Peyer's patch (tissue), 4 donors: Measurements from ENCODE around the gene DHRS4. TPM values are rescaled to one million over a fixed set of nuclear protein-coding genes. Genes with fewer than 3 reads are reported as not detected.
"Not testable (repeated sequence)": the region's sequence is repeated elsewhere in the genome, so short reads cannot be mapped to it uniquely, and the experiment has no call there.

Experiments used
- DNase-seq, 3 donors: peaks; one replicate each; pipeline ENCODE4 v3.0.0-alpha.2; 2017 to 2019
- H3K27ac ChIP-seq, 4 donors: fragments of 200-600 bp; sonication (generic); one replicate each; pipeline ENCODE4 v1.5.1; 2016 to 2019
- H3K27me3 ChIP-seq, 2 donors: fragments of 200-600 bp; sonication (generic); one replicate each; pipeline ENCODE4 v1.5.1; 2019
- H3K36me3 ChIP-seq, 3 donors: fragments of 200-600 bp; sonication (generic); one replicate each; pipeline ENCODE4 v1.5.1; 2016 to 2019
- H3K4me1 ChIP-seq, 4 donors: fragments of 200-600 bp; sonication (generic); one replicate each; pipeline ENCODE4 v1.5.1; 2016 to 2019
- H3K4me3 ChIP-seq, 4 donors: fragments of 200-600 bp; sonication (generic); 1 replicate in 3 of 4; 2 replicates in 1 of 4; pipeline ENCODE4 v1.5.1; 2016 to 2019; ENCODE audit warnings: mild to moderate bottlenecking in 1 of 4
- H3K9me3 ChIP-seq, 4 donors: fragments of 200-600 bp; sonication (generic); one replicate each; pipeline ENCODE4 v1.5.1; 2016 to 2019; ENCODE audit warnings: mild to moderate bottlenecking in 1 of 4
- CTCF ChIP-seq, 6 experiments: fragments of 450-650 bp in 4 of 6; fragments of 200-600 bp in 2 of 6; sonication (generic) in 1 of 6; IDR thresholded peaks; one replicate each; pipeline ENCODE4 v1.5.1; 2017 to 2019; ENCODE audit warnings: antibody characterized with exemption in 6 of 6, mild to moderate bottlenecking in 3 of 6, moderate library complexity in 1 of 6
- POLR2A ChIP-seq, 2 donors: fragments of 450-650 bp; IDR thresholded peaks; one replicate each; pipeline ENCODE4 v1.5.1; 2017; ENCODE audit warnings: antibody characterized with exemption in 2 of 2, mild to moderate bottlenecking in 2 of 2, moderate library complexity in 2 of 2
- total RNA-seq, 4 donors: library from RNA; depleted of rRNA; stranded (reverse); fragments of >200 nt; gene quantifications; one replicate each; pipeline ENCODE4 v1.1.0, GENCODE V29; 2016

The DHRS4 gene
- total RNA-seq, 4 donors from 2014 or later: 52.8 to 77.9 (median 62.4) TPM

GRCh38 chr14:23977208-23977607 lies 23.6 kb downstream of the DHRS4 start:
- H3K4me3 ChIP-seq, H3K27me3 ChIP-seq, H3K27ac ChIP-seq, DNase-seq, H3K4me1 ChIP-seq, H3K9me3 ChIP-seq, H3K36me3 ChIP-seq: not testable (repeated sequence)
- TF ChIP-seq CTCF (IDR thresholded peaks at IDR 0.05): peak in 2 of 6 experiments; percentile 40 to 49

- not testable (repeated sequence) for H3K27me3 ChIP-seq, DNase-seq, H3K9me3 ChIP-seq, H3K27ac ChIP-seq, H3K36me3 ChIP-seq, H3K4me1 ChIP-seq, H3K4me3 ChIP-seq
These were observed 28.6 kb downstream of the DHRS4 start for GRCh38 chr14:23981951-23982813.

DNA sequence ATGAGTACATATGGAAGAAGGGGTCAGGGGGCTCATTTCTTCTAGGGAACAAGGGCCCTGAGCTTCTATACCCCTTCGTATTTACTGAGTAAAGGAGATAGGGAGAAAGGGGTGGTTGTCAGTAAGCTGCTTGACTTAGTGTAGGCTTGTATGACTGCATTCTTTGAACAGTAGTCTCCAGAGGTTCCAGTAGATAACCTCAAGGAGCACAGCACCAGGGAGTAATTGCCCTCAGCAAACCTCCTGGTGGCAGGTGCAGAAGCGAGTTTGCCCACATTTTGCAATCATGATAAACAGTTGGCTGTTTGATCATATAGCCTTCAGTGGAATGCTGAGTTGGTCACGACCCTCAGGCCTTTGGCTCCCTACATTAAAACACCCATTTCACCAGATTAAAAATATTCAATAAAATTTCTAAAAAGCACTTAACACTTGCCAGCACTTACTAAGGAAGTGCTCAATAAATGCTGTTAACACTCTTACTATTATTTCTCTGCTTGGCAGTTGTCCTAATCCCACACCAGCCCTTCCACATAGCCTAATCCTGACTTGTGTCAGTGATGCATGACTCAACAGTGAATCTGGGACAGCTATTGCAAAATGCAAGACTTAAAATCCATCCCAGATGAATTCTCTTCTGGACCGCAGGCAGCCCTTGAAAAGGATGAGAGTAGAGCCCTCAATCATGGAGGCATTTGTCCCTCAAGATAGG lies 31.5 kb downstream of the DHRS4 start:
- Histone ChIP-seq H3K4me3 (no peak overlapping the region), H3K27ac (no peak overlapping the region), H3K27me3 (no peaks in the 10 kb centered on the region), H3K4me1 (peaks cover 0 to 5% (median 0%) of the 10 kb centered on the region in 4 donors), H3K36me3 (no peaks in the 10 kb centered on the region), H3K9me3 (no peaks in the 10 kb centered on the region)
- no peak for DNase-seq
- TF ChIP-seq POLR2A (IDR thresholded peaks at IDR 0.05) (no peak), CTCF (IDR thresholded peaks at IDR 0.05) (no peak)

DNA sequence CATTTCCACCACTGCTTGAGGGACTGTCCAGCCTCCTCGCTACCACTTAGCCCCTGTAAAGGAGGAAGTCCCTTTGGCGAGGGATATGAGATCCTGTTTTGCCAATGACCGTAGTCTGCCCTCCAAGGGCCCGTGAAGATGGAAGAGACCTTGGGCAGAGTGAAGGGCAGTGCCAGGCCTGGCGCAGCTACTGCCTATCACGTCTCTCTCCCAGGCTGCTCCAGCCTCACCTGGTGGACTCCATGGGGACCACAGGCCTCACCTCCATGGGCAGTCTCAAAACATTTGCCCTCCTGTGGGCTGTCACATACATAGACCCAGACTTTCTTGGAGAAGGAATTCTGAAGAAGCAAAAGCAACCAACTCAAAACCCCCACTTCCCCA lies 34.6 kb downstream of the DHRS4 start:
- Histone ChIP-seq H3K4me3 (peak overlapping the region in 3 of 4 donors; percentile 30 to 51 (median 32)), H3K27ac (peak overlapping the region in 3 of 4 donors; percentile 52 to 84 (median 53))
- not testable (repeated sequence) for DNase-seq, H3K36me3 ChIP-seq, H3K9me3 ChIP-seq, H3K4me1 ChIP-seq, H3K27me3 ChIP-seq

GRCh38 chr14:23988607-23989363 lies 35.2 kb downstream of the DHRS4 start, which contains the start of gene DHRS4L2:
Gene DHRS4L2 (plus strand): TSS chr14:23988929. CDS start chr14:23988948, 19 bp downstream.
- not testable (repeated sequence) for H3K9me3 ChIP-seq, H3K4me1 ChIP-seq, H3K27me3 ChIP-seq, H3K36me3 ChIP-seq
- Histone ChIP-seq H3K4me3 (peak within 1 kb of the TSS in 3 of 4 donors; percentile 30 to 51 (median 32)), H3K27ac (peak within 1 kb of the TSS; percentile 49 to 84 (median 52))
- peak in 1 of 2 donors; percentile 76 for TF ChIP-seq POLR2A (IDR thresholded peaks at IDR 0.05)
- DNase-seq: peak; percentile 70 to 93 (median 93)

GRCh38 chr14:23989734-23990445 lies 36.3 kb downstream of the DHRS4 start:
- H3K36me3 ChIP-seq, H3K9me3 ChIP-seq, H3K4me1 ChIP-seq, H3K27me3 ChIP-seq, H3K4me3 ChIP-seq: not testable (repeated sequence)
- TF ChIP-seq POLR2A (IDR thresholded peaks at IDR 0.05): peak in 1 of 2 donors; percentile 8
- peak overlapping the region in 1 of 4 donors; percentile 84 for H3K27ac ChIP-seq
- peak in 2 of 3 donors; percentile 69 to 84 for DNase-seq

DNA sequence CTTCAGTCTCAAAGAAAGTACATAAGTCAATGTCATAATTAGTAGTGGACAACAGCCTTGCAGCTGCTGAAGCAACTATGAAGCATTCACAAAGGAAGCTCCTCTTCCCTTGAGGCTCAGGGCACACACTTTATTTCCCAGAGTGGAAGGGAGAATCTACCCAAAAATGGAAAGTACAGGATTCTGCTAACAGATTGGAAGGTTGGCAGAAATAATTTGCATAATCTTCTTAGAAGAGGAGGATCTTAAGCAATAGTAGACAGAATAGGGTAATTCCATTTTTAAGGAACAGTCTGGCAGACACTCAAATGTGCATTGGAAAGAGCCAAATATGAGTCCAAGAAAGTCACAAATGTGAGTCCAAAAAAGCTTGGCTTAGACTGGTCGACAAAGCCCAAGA lies 37.4 kb downstream of the DHRS4 start:
- not testable (repeated sequence) for H3K4me3 ChIP-seq, H3K27me3 ChIP-seq, H3K36me3 ChIP-seq, H3K9me3 ChIP-seq, H3K4me1 ChIP-seq, H3K27ac ChIP-seq, DNase-seq

- not testable (repeated sequence) for H3K4me3 ChIP-seq, H3K9me3 ChIP-seq, H3K27ac ChIP-seq, H3K36me3 ChIP-seq, H3K27me3 ChIP-seq, H3K4me1 ChIP-seq, DNase-seq
These were observed 39.5 kb downstream of the DHRS4 start for GRCh38 chr14:23993042-23993441.

- not testable (repeated sequence) for H3K27ac ChIP-seq, H3K27me3 ChIP-seq, H3K4me3 ChIP-seq, H3K4me1 ChIP-seq, DNase-seq, H3K9me3 ChIP-seq, H3K36me3 ChIP-seq
These were observed 42.4 kb downstream of the DHRS4 start for GRCh38 chr14:23996009-23996408.

- not testable (repeated sequence) for H3K27ac ChIP-seq
These were observed 43.3 kb downstream of the DHRS4 start for GRCh38 chr14:23996825-23997224.

GRCh38 chr14:23999640-24000039 lies 46.1 kb downstream of the DHRS4 start:
- not testable (repeated sequence) for H3K4me1 ChIP-seq, DNase-seq, H3K9me3 ChIP-seq, H3K27me3 ChIP-seq, H3K27ac ChIP-seq, H3K36me3 ChIP-seq, H3K4me3 ChIP-seq

More at GRCh38 chr14:23996825-23997224, 43.3 kb downstream of the DHRS4 start:
- not testable (repeated sequence) for H3K36me3 ChIP-seq, H3K9me3 ChIP-seq, H3K4me3 ChIP-seq, H3K27me3 ChIP-seq, DNase-seq, H3K4me1 ChIP-seq
